Spleen (tissue), 7 donors: ENCODE data around the gene RNF187.

Source experiments
- CTCF ChIP-seq, 11 experiments: fragments of 200-600 bp in 7 of 11; fragments of 450-650 bp in 4 of 11; sonication (generic) in 4 of 11; IDR thresholded peaks in 8 of 11; conservative IDR thresholded peaks in 3 of 11; 1 replicate in 7 of 11; 2 replicates in 4 of 11; pipeline versions ENCODE4 v1.4.0 to v1.8.0; 2016 to 2021; ENCODE audit warnings: antibody characterized with exemption in 11 of 11, inconsistent platforms in 4 of 11, mild to moderate bottlenecking in 1 of 11
- POLR2A ChIP-seq, 3 donors: fragments of 450-650 bp; IDR thresholded peaks; one replicate each; pipeline ENCODE4 v1.5.1; 2017; ENCODE audit warnings: antibody characterized with exemption in 3 of 3, mild to moderate bottlenecking in 1 of 3
- POLR2AphosphoS5 ChIP-seq, 3 donors: sonication (generic); formaldehyde crosslinking; IDR thresholded peaks; one replicate each; pipeline ENCODE4 v1.5.1; 2017; ENCODE audit warnings: antibody characterized with exemption in 3 of 3
- donor health status: DM: no; HTN: no; CAD: no; lungs with moderate emphysema.
- donor health status: DM: no; HTN: no; CAD: no.
- donor health status: DM: no; HTN: no; CAD: no.

GRCh38 chr1:228490120-228491078 lies 3.2 kb downstream of the RNF187 start:
- TF ChIP-seq CTCF (IDR thresholded peaks at IDR 0.05 in 8 of 11, conservative IDR thresholded peaks at IDR 0.05 in 3 of 11) (no peak), POLR2AphosphoS5 (IDR thresholded peaks at IDR 0.05) (peak in 2 of 3 donors; percentile 31 to 44), POLR2A (IDR thresholded peaks at IDR 0.05) (no peak)
